PC-9 (cell line): ENCODE data around the gene TUBB2B. TPM values are rescaled to one million over a fixed set of nuclear protein-coding genes. Genes with fewer than 3 reads are reported as not detected.

ENCODE experiments used
- BruUV-seq: library from RNA; stranded (reverse); fragments of 400-500 nt; replicated peaks from 2 replicates; lab custom pipeline; 2021; lab: Mats Ljungman, UMichigan
- CTCF ChIA-PET: fragments of 300-600 bp; sonication (Branson Sonifier 250); formaldehyde crosslinking; loops from one replicate; lab custom pipeline; 2022; ENCODE audit warnings: antibody characterized with exemption; lab: Charles Lee
- POLR2A ChIA-PET: fragments of 300-600 bp; sonication (Branson Sonifier 250); formaldehyde crosslinking; loops from one replicate; lab custom pipeline; 2022; ENCODE audit warnings: antibody characterized with exemption; ENCODE audit not compliant: unreplicated experiment; lab: Charles Lee
- DNase-seq, 2 experiments: peaks; one replicate each; pipeline versions ENCODE4 v3.0.0 to v3.0.0-alpha.2; 2015 to 2022; ENCODE audit warnings: mixed read lengths in 1 of 2
- H2AFZ ChIP-seq: fragments of 200-600 bp; sonication (generic); 2 replicates; pipeline ENCODE4 v1.8.1; 2017; ENCODE audit warnings: antibody characterized with exemption
- H3F3A ChIP-seq: fragments of 200-600 bp; sonication (generic); 2 replicates; pipeline ENCODE4 v1.8.1; 2017; ENCODE audit warnings: antibody characterized with exemption, mild to moderate bottlenecking, low read depth; ENCODE audit not compliant: insufficient read depth
- H3K27ac ChIP-seq: fragments of 200-600 bp; sonication (generic); 2 replicates; pipeline ENCODE4 v1.6.1; 2016; ENCODE audit warnings: mixed run types
- H3K27me3 ChIP-seq: fragments of 200-600 bp; sonication (generic); 2 replicates; pipeline ENCODE4 v1.6.1; 2016; ENCODE audit warnings: low read depth, mixed run types; ENCODE audit not compliant: insufficient read depth
- H3K36me3 ChIP-seq: fragments of 200-600 bp; sonication (generic); 2 replicates; pipeline ENCODE4 v1.6.1; 2016; ENCODE audit warnings: low read depth, mixed run types
- H3K4me1 ChIP-seq: fragments of 200-600 bp; sonication (generic); replicated peaks from 2 replicates; pipeline ENCODE4 v1.6.1; 2016; ENCODE audit warnings: mixed run types; ENCODE audit not compliant: insufficient read depth
- H3K4me2 ChIP-seq: fragments of 200-600 bp; sonication (generic); 2 replicates; pipeline ENCODE4 v1.6.1; 2017; ENCODE audit warnings: mixed run types
- H3K4me3 ChIP-seq: fragments of 200-600 bp; sonication (generic); 2 replicates; pipeline ENCODE4 v1.6.1; 2016; ENCODE audit warnings: mixed run types
- H3K79me2 ChIP-seq: fragments of 200-600 bp; sonication (generic); 2 replicates; pipeline ENCODE4 v1.6.1; 2017; ENCODE audit warnings: low read depth, mixed run types
- H3K9me2 ChIP-seq: fragments of 200-600 bp; sonication (generic); 2 replicates; pipeline ENCODE4 v1.8.1; 2017; ENCODE audit warnings: mild to moderate bottlenecking; ENCODE audit not compliant: insufficient read depth
- H3K9me3 ChIP-seq: fragments of 200-600 bp; sonication (generic); 2 replicates; pipeline ENCODE4 v1.8.1; 2016; ENCODE audit warnings: low read depth; ENCODE audit not compliant: insufficient read depth
- H4K20me1 ChIP-seq: fragments of 200-600 bp; sonication (generic); 2 replicates; pipeline ENCODE4 v1.8.1; 2017; ENCODE audit not compliant: insufficient read depth
- EZH2 ChIP-seq: fragments of 200-600 bp; sonication (generic); IDR thresholded peaks from 2 replicates; pipeline ENCODE4 v1.8.0; 2017; ENCODE audit warnings: antibody characterized with exemption, low read depth
- intact Hi-C: fragments of 100-400 bp; cut with micrococcal nuclease; formaldehyde crosslinking; loops from one replicate; pipeline ENCODE4 v1.10.0; 2022; ENCODE audit not compliant: unreplicated experiment
- total RNA-seq: library from RNA; stranded (reverse); gene quantifications from 2 replicates; pipeline ENCODE4 v1.2.3, GENCODE V29; 2021
- TF ChIP-seq, protein P1 (sequence below): fragments of 200-600 bp; sonication (generic); conservative IDR thresholded peaks from 2 replicates; pipeline ENCODE4 v1.6.1; 2017; ENCODE audit warnings: mixed run types, antibody characterized with exemption, mild to moderate bottlenecking, moderate library complexity

TUBB2B gene
- total RNA-seq, 1 experiment from 2014 or later = 1.3 TPM

DNA sequence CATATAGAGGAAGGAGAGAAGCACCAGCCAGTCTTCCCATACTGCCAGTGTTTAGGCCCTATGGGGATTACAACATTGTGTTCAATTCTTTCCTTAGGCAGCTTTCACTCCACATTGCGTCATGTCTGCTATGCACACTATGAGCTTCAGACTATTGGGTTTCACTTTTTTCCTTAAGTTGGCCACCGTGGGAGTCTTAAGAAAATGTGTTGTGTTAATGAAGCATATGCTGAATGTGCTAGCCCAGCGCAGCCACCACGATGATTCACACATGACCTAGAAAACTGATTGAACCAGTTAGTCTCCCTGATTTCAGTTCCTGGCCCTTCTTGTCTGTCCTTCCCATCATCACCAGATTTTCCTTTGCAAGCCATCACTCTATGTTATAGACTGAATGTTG is 21.5 kb downstream of the TUBB2B start:
- H3K4me1 ChIP-seq = peaks cover 37% of the 10 kb centered on the region
- H3K9me2 ChIP-seq = no peaks in the 10 kb centered on the region
- H4K20me1 ChIP-seq = no peaks in the 10 kb centered on the region
- peak overlapping the region; percentile 52 for H3K4me2 ChIP-seq
- H3K9me3 ChIP-seq = no peaks in the 10 kb centered on the region
- no peak overlapping the region for H3K4me3 ChIP-seq
- H3F3A ChIP-seq = peaks cover 15% of the 10 kb centered on the region; the same call in 1 of the 2 replicates
- no peaks in the 10 kb centered on the region for H3K79me2 ChIP-seq
- BruUV-seq = no TSS peak
- H3K27me3 ChIP-seq = no peaks in the 10 kb centered on the region
- no peaks in the 10 kb centered on the region for H3K36me3 ChIP-seq
- no peak for TF ChIP-seq EZH2
- TF ChIP-seq, protein P1, sequence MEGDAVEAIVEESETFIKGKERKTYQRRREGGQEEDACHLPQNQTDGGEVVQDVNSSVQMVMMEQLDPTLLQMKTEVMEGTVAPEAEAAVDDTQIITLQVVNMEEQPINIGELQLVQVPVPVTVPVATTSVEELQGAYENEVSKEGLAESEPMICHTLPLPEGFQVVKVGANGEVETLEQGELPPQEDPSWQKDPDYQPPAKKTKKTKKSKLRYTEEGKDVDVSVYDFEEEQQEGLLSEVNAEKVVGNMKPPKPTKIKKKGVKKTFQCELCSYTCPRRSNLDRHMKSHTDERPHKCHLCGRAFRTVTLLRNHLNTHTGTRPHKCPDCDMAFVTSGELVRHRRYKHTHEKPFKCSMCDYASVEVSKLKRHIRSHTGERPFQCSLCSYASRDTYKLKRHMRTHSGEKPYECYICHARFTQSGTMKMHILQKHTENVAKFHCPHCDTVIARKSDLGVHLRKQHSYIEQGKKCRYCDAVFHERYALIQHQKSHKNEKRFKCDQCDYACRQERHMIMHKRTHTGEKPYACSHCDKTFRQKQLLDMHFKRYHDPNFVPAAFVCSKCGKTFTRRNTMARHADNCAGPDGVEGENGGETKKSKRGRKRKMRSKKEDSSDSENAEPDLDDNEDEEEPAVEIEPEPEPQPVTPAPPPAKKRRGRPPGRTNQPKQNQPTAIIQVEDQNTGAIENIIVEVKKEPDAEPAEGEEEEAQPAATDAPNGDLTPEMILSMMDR = no peak
- intact Hi-C loops = loop anchor here (5.0 kb wide), 1 partner anchor 79 kb away; no protein-coding TSS in a partner anchor
- CTCF ChIA-PET = interaction anchor here (0.6 kb wide), 1 partner anchor 48 kb away, joined by 9 read pairs; no protein-coding TSS in a partner anchor
- H3K27ac ChIP-seq = peak overlapping the region; percentile 98
- peak; percentile 73 to 98 for DNase-seq
- POLR2A ChIA-PET = interaction anchor here (0.6 kb wide), 3 partner anchors 40 to 603 kb away, joined by 3 to 6 read pairs (median 4); no protein-coding TSS in a partner anchor
- H2AFZ ChIP-seq = no peak overlapping the region

DNA sequence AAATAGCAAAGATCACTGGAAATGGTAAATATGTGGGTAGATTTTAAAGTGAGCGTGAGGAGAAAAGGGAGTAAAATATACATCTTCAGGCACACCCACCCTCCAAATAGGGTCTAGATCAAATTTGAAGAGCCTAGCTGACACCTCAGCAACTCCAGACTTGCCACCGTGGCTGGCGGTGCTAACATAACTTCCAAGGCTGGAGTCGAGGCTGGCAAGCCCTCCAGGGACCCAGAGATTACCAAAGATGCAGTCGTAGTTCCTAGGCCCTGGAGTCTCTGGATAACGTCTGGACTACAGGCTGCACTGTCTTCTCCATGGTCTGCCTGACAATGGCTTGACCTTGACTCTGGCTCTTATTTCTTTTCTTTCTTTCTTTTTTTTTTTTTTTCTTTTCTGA is 22.5 kb downstream of the TUBB2B start:
- Histone ChIP-seq H3K79me2 (no peaks in the 10 kb centered on the region), H3K27ac (peak overlapping the region; percentile 98), H3K4me2 (no peak overlapping the region), H4K20me1 (no peaks in the 10 kb centered on the region), H3K27me3 (no peaks in the 10 kb centered on the region), H3K4me1 (peaks cover 36% of the 10 kb centered on the region), H3K4me3 (no peak overlapping the region), H2AFZ (no peak overlapping the region), H3K36me3 (no peaks in the 10 kb centered on the region), H3K9me2 (no peaks in the 10 kb centered on the region), H3F3A (peaks cover 15% of the 10 kb centered on the region; the same call in 1 of the 2 replicates), H3K9me3 (no peaks in the 10 kb centered on the region)
- no peak for DNase-seq
- no peak for TF ChIP-seq EZH2
- TF ChIP-seq, protein P1 = no peak
- intact Hi-C loops = loop anchor here (5.0 kb wide), 1 partner anchor 78 kb away; no protein-coding TSS in a partner anchor
- no TSS peak for BruUV-seq
- POLR2A ChIA-PET = no interaction called here
- CTCF ChIA-PET = no interaction called here

DNA sequence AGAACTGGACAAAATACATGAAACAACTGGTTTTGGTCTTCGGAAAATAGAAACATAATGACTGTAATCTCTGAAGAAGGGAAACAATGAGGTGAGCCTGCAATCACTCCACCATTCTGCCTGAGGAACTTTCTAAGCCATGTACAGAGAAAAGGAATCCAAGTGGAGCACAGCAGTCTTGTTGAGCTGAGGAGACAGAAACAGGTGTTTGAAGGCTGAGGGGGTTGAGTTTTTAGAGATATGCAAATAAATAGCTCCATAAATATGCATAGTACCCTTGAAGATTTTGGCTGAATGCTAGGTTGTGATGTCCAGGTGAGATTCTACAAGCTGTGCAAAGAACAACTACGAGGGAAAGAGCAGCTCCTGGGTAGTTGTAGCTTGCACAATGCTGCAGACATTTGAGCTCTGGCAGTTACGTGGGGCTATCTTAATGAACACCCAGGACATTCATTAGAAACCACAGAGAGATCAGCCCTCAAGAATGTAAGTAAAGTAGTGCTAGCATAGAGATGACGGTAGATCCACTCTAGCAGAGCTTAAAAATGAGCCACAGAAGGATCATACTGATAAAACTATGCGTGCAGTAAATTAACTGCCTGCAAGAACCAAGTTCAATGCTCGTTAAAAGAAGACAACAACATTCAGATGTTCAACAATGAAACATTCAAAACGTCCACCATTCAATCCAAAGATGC is 24.3 kb downstream of the TUBB2B start:
- H3K9me2 ChIP-seq = no peaks in the 10 kb centered on the region
- CTCF ChIA-PET = interaction anchor here (1.1 kb wide), 1 partner anchor 48 kb away, joined by 3 read pairs; no protein-coding TSS in a partner anchor

More for the DNA sequence above, 24.3 kb downstream of the TUBB2B start:
- no peak overlapping the region for H3K27ac ChIP-seq
- TF ChIP-seq, protein P1 = no peak
- no peaks in the 10 kb centered on the region for H3K9me3 ChIP-seq
- no peaks in the 10 kb centered on the region for H3K36me3 ChIP-seq
- no peak overlapping the region for H3K4me2 ChIP-seq
- H3K4me1 ChIP-seq = peaks cover 22% of the 10 kb centered on the region
- POLR2A ChIA-PET = no interaction called here
- no peak overlapping the region for H2AFZ ChIP-seq
- H3K79me2 ChIP-seq = no peaks in the 10 kb centered on the region
- H3K27me3 ChIP-seq = no peaks in the 10 kb centered on the region
- H3F3A ChIP-seq = peaks cover 14% of the 10 kb centered on the region; the same call in 1 of the 2 replicates
- no TSS peak for BruUV-seq
- no peaks in the 10 kb centered on the region for H4K20me1 ChIP-seq
- no peak overlapping the region for H3K4me3 ChIP-seq
- intact Hi-C loops = no loop called here
- DNase-seq = no peak
